Measurements from ENCODE around the gene NVL. TPM values are rescaled to one million over a fixed set of nuclear protein-coding genes. Genes with fewer than 3 reads are reported as not detected.
A peak's percentile ranks its signal among the peaks of the same experiment; 100 is the strongest.
"Not testable (repeated sequence)": the region's sequence is repeated elsewhere in the genome, so short reads cannot be mapped to it uniquely, and the experiment has no call there.

Gene NVL
- total and polyA plus RNA-seq, 4 experiments from 2014 or later = 16.9 to 46.7 (median 29.9) TPM

DNA sequence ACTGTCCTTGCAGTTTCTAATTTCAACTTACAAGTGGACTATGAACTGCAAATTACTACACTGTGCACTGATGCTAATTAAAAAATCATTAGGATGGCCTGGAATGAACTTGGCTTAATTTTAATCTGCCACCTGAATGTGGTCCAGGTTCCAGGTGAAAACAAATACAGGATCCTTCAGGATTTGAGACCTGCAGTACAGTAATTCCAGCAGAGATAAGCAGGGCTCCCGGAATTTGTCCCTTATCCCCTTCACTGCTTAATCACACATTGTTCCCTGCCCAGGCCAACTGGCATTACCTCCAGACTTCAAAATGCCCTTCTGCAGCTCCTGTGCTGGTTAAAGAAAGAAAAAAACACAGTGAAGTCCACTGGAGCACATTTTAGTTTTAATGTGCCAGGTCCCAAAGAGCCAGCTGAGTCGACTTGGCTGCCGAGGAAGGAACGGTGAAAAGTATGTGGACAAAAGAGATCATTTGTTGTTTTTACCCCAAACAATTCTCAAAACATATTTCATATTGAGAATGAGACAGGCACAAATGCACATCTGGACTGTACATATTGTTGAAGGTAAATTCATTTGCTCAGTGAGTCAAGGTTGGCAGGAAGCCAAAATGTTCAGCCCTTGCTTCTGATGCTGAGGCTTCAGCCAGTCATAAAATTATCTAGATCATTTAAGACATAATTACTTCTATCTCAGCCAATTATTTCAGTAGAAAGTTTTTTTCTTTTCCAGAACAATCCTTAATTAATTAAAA lies 118.6 kb downstream of the NVL start:
- no peak for DNase-seq
- ChIA-PET CTCF (ENCODE audit: partially characterized antibody) (interaction anchor here (0.9 kb wide), 1 partner anchor 42 kb away, joined by 3 read pairs; no protein-coding TSS in a partner anchor), POLR2A (ENCODE audit: partially characterized antibody) (no interaction called here)
- no peaks in the 10 kb centered on the region for H3K4me1 ChIP-seq (ENCODE audit: insufficient read depth, low read length)
- Mint-ChIP-seq H3K36me3 (no peaks in the 10 kb centered on the region), H3K4me3 (no peak overlapping the region), H3K27ac (no peak overlapping the region), H3K9me3 (peaks cover 0 to 2% (median 0%) of the 10 kb centered on the region in 8 donors), H3K4me1 (no peaks in the 10 kb centered on the region), H3K27me3 (no peaks in the 10 kb centered on the region)
- H3K36me3 ChIP-seq (ENCODE audit: insufficient read depth, low read length) = no peaks in the 10 kb centered on the region
- H3K27ac ChIP-seq (ENCODE audit: low read depth, low read length) = no peak overlapping the region
- H3K4me3 ChIP-seq (ENCODE audit: low read length in 2 of 2) = no peak overlapping the region
- no peaks in the 10 kb centered on the region for H3K9me3 ChIP-seq (ENCODE audit: control insufficient read depth in 1 of 2, low read length in 2 of 2)
- intact Hi-C loops (cut with micrococcal nuclease) = no loop called here
- no peaks in the 10 kb centered on the region for H3K27me3 ChIP-seq (ENCODE audit: insufficient read depth, low read length)

DNA sequence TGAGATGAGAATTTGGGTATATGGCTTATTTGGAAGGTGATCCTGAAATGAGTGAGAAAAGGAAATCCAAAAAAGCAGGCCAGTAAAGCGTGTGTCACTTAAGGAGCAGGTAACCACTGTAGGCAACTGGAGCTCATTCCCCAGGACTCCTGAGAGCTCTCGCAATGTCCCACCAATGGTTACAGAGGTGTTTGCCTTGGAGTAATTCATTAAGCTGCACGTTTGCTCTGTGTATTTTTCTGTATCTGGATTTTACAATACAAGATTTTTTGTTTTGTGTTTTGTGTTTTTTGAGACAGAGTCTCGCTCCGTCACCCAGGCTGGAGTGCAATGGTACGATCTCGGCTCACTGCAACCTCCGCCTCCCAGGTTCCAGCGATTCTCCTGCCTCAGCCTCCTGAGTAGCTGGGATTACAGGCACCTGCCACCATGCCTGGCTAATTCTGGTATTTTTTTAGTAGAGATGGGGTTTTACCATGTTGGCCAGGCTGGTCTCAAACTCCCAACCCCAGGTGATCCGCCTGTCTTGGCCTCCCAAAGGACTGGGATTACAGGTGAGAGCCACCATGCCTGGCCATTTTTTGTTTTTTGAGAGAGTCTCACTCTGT lies 123.9 kb downstream of the NVL start:
- H3K4me3 ChIP-seq (ENCODE audit: low read length in 2 of 2); H3K4me1 ChIP-seq (ENCODE audit: insufficient read depth, low read length); H3K27me3 Mint-ChIP-seq; DNase-seq; intact Hi-C loops (cut with micrococcal nuclease); H3K36me3 Mint-ChIP-seq; H3K27me3 ChIP-seq (ENCODE audit: insufficient read depth, low read length); H3K9me3 Mint-ChIP-seq; H3K9me3 ChIP-seq (ENCODE audit: control insufficient read depth in 1 of 2, low read length in 2 of 2); H3K27ac ChIP-seq (ENCODE audit: low read depth, low read length); H3K27ac Mint-ChIP-seq; CTCF ChIA-PET (ENCODE audit: partially characterized antibody); H3K36me3 ChIP-seq (ENCODE audit: insufficient read depth, low read length): not testable (repeated sequence)
- Mint-ChIP-seq H3K4me3 (peak overlapping the region in 4 of 8 donors; percentile 41 to 77 (median 58)), H3K4me1 (peaks cover 0 to 14% (median 6%) of the 10 kb centered on the region in 4 donors)
- POLR2A ChIA-PET (ENCODE audit: partially characterized antibody) = interaction anchor here (1.3 kb wide), 1 partner anchor 23 kb away, joined by 4 read pairs; the partner anchor contains the start of gene DEGS1

DNA sequence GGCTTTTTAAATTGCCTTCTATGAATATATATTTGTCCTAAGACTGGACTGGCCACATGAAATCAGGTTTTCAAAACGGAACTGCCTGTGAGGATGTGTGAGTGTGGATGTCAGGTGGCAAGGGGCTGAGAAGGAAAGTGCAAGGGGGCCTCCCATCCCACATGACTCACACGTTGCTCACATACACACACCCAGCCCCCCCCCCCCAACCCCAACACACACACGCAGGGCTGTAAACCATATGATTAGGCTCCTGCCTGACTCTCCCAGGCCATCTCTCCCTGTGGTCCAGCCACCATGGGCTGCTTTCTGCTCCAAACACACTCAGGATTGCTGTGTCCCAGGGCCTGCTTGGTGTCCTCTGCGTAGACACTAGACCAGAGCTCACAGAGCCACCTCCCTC lies 124.5 kb downstream of the NVL start:
- POLR2A ChIA-PET (ENCODE audit: partially characterized antibody) = interaction anchor here (1.3 kb wide), 1 partner anchor 23 kb away, joined by 4 read pairs; the partner anchor contains the start of gene DEGS1
- Histone ChIP-seq H3K4me1 (ENCODE audit: insufficient read depth, low read length) (peaks cover 4% of the 10 kb centered on the region), H3K4me3 (ENCODE audit: low read length in 2 of 2) (no peak overlapping the region), H3K27ac (ENCODE audit: low read depth, low read length) (no peak overlapping the region), H3K36me3 (ENCODE audit: insufficient read depth, low read length) (no peaks in the 10 kb centered on the region), H3K27me3 (ENCODE audit: insufficient read depth, low read length) (no peaks in the 10 kb centered on the region), H3K9me3 (ENCODE audit: control insufficient read depth in 1 of 2, low read length in 2 of 2) (no peaks in the 10 kb centered on the region)
- Mint-ChIP-seq H3K4me3 (peak overlapping the region in 6 of 8 donors; percentile 39 to 77 (median 56)), H3K9me3 (no peaks in the 10 kb centered on the region), H3K27ac (peak overlapping the region in 2 of 7 donors; percentile 58 to 79), H3K36me3 (no peaks in the 10 kb centered on the region), H3K27me3 (no peaks in the 10 kb centered on the region), H3K4me1 (peaks cover 0 to 14% (median 6%) of the 10 kb centered on the region in 4 donors)
- CTCF ChIA-PET (ENCODE audit: partially characterized antibody) = interaction anchor here (0.6 kb wide), 1 partner anchor 265 kb away, joined by 3 read pairs; no protein-coding TSS in a partner anchor
- intact Hi-C loops (cut with micrococcal nuclease) = no loop called here
- peak in 1 of 5 donors; percentile 54 for DNase-seq

DNA sequence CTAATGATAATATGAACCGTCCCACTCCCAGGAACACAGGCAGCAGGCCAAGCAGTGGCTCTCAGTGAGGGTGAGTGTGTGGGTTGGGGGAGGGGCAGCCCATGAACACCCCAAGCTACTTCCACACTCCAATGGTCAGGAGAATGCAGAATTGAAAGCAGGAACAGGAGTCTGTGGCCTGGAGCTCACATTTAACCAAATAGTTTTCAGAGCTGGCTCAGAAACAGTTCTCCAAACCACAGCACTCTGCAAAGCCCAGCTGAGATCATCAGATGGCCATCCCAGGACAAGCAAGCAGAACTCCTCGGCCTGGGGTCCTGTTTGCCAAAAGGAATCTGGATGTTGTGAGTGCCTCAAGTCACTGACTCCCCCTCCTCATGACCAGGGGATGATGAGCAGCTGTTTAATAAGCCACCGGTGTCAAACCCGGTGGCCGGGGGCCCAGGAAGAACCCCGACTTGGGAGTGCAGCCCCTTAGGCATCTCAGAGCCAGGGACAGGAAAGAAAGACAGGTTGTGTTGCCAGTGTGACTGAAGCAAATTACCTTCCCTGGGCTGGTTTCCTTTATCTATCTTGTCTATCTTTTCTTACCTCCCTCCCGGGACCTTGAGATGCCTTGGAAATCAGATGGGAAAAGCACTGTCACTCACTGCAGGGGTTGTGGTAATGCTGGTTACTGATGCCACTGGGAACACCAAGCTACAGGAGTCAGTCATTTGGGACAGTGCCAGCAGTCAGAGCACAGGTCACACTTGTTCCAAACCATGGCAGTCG lies 126.5 kb downstream of the NVL start:
- Histone ChIP-seq H3K27ac (ENCODE audit: low read depth, low read length) (no peak overlapping the region), H3K36me3 (ENCODE audit: insufficient read depth, low read length) (no peaks in the 10 kb centered on the region), H3K9me3 (ENCODE audit: control insufficient read depth in 1 of 2, low read length in 2 of 2) (no peaks in the 10 kb centered on the region), H3K27me3 (ENCODE audit: insufficient read depth, low read length) (no peaks in the 10 kb centered on the region), H3K4me1 (ENCODE audit: insufficient read depth, low read length) (peaks cover 4% of the 10 kb centered on the region), H3K4me3 (ENCODE audit: low read length in 2 of 2) (no peak overlapping the region)
- no peak for DNase-seq
- Mint-ChIP-seq H3K27me3 (no peaks in the 10 kb centered on the region), H3K4me3 (no peak overlapping the region), H3K9me3 (no peaks in the 10 kb centered on the region), H3K4me1 (peaks cover 0 to 14% (median 6%) of the 10 kb centered on the region in 4 donors), H3K27ac (no peak overlapping the region), H3K36me3 (no peaks in the 10 kb centered on the region)
- intact Hi-C loops (cut with micrococcal nuclease) = no loop called here
- ChIA-PET POLR2A (ENCODE audit: partially characterized antibody) (no interaction called here), CTCF (ENCODE audit: partially characterized antibody) (no interaction called here)

DNA sequence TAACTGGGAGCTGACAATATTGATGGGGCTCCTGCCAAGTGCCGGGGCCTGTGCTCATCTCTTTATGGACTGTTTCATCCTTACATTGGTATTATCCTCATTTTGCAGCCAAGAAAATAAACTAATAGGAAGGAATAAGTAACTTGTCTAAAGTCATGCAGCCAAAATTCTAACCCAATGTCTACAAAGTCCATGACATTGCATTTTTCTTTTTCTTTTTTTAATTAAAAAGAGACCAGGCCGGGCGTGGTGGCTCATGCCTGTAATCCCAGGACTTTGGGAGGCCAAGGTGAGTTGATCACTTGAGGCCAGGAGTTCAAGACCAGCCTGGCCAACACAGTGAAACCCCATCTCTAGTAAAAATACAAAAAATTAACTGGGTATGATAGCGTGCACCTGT lies 128.1 kb downstream of the NVL start:
- Mint-ChIP-seq H3K27ac (no peak overlapping the region), H3K4me3 (no peak overlapping the region), H3K9me3 (no peaks in the 10 kb centered on the region), H3K4me1 (peaks cover 4 to 18% (median 6%) of the 10 kb centered on the region in 4 donors), H3K36me3 (no peaks in the 10 kb centered on the region), H3K27me3 (no peaks in the 10 kb centered on the region)
- no peak overlapping the region for H3K4me3 ChIP-seq (ENCODE audit: low read length in 2 of 2)
- no peaks in the 10 kb centered on the region for H3K9me3 ChIP-seq (ENCODE audit: control insufficient read depth in 1 of 2, low read length in 2 of 2)
- no peak for DNase-seq
- peaks cover 4% of the 10 kb centered on the region for H3K4me1 ChIP-seq (ENCODE audit: insufficient read depth, low read length)
- H3K36me3 ChIP-seq (ENCODE audit: insufficient read depth, low read length) = no peaks in the 10 kb centered on the region
- POLR2A ChIA-PET (ENCODE audit: partially characterized antibody) = no interaction called here
- no peaks in the 10 kb centered on the region for H3K27me3 ChIP-seq (ENCODE audit: insufficient read depth, low read length)
- intact Hi-C loops (cut with micrococcal nuclease) = no loop called here
- no peak overlapping the region for H3K27ac ChIP-seq (ENCODE audit: low read depth, low read length)
- CTCF ChIA-PET (ENCODE audit: partially characterized antibody) = no interaction called here

DNA sequence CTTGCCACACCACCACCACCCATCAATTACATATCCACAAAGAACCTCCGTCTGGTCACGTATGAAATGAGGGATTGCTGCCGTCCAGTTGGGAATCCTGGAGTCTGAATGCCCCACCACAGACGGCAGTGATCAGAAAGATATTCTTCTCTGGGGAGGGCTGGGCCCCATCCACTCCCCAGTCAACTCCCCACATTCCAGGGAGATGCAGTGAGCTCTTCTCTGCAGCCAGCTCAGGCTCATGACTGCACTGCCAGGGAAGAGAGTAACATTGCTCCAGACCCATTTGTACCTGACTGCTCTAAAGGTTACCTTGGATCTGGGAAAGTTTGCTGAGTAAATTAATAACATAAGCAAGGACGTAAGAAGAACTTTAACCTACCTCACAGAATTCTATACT lies 128.6 kb downstream of the NVL start:
- Histone ChIP-seq H3K27me3 (ENCODE audit: insufficient read depth, low read length) (no peaks in the 10 kb centered on the region), H3K4me3 (ENCODE audit: low read length in 2 of 2) (no peak overlapping the region), H3K4me1 (ENCODE audit: insufficient read depth, low read length) (peaks cover 4% of the 10 kb centered on the region), H3K36me3 (ENCODE audit: insufficient read depth, low read length) (no peaks in the 10 kb centered on the region), H3K9me3 (ENCODE audit: control insufficient read depth in 1 of 2, low read length in 2 of 2) (no peaks in the 10 kb centered on the region), H3K27ac (ENCODE audit: low read depth, low read length) (no peak overlapping the region)
- H3K27me3 Mint-ChIP-seq = no peaks in the 10 kb centered on the region
- no peak for DNase-seq
- CTCF ChIA-PET (ENCODE audit: partially characterized antibody) = no interaction called here
- POLR2A ChIA-PET (ENCODE audit: partially characterized antibody) = no interaction called here
- no peaks in the 10 kb centered on the region for H3K9me3 Mint-ChIP-seq
- H3K4me3 Mint-ChIP-seq = no peak overlapping the region
- intact Hi-C loops (cut with micrococcal nuclease) = no loop called here
- peaks cover 4 to 19% (median 6%) of the 10 kb centered on the region in 4 donors for H3K4me1 Mint-ChIP-seq
- H3K27ac Mint-ChIP-seq = no peak overlapping the region
- no peaks in the 10 kb centered on the region for H3K36me3 Mint-ChIP-seq

DNA sequence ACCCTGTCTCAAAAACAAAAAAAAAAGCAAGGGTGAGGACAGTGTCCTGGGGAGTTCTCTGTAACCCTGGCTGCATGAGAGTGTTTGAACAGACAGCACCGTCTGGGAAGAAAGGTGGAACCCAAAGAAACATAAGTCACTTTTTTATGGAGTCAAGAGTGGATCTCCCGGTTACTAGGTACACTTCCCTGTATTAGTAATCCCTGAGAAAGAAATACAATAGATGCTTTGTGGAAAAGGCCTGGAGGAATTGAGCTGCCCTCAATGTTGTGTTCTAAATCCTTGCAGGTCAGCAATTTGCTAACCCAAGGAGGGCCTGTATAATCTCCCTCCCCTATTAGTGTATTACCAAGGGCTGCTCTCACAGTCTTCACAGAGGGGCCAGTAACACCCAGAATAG lies 130.3 kb downstream of the NVL start:
- no peaks in the 10 kb centered on the region for H3K36me3 ChIP-seq (ENCODE audit: insufficient read depth, low read length)
- DNase-seq = no peak
- no peaks in the 10 kb centered on the region for H3K9me3 ChIP-seq (ENCODE audit: control insufficient read depth in 1 of 2, low read length in 2 of 2)
- no peaks in the 10 kb centered on the region for H3K27me3 ChIP-seq (ENCODE audit: insufficient read depth, low read length)
- H3K27me3 Mint-ChIP-seq = no peaks in the 10 kb centered on the region
- H3K27ac Mint-ChIP-seq = no peak overlapping the region
- no peak overlapping the region for H3K4me3 ChIP-seq (ENCODE audit: low read length in 2 of 2)
- H3K9me3 Mint-ChIP-seq = no peaks in the 10 kb centered on the region
- POLR2A ChIA-PET (ENCODE audit: partially characterized antibody) = no interaction called here
- no peak overlapping the region for H3K27ac ChIP-seq (ENCODE audit: low read depth, low read length)
- H3K4me3 Mint-ChIP-seq = no peak overlapping the region
- intact Hi-C loops (cut with micrococcal nuclease) = no loop called here
- H3K4me1 Mint-ChIP-seq = peaks cover 2 to 7% (median 5%) of the 10 kb centered on the region in 4 donors
- CTCF ChIA-PET (ENCODE audit: partially characterized antibody) = interaction anchor here (0.7 kb wide), 1 partner anchor 30 kb away, joined by 5 read pairs; no protein-coding TSS in a partner anchor
- peaks cover 2% of the 10 kb centered on the region for H3K4me1 ChIP-seq (ENCODE audit: insufficient read depth, low read length)
- H3K36me3 Mint-ChIP-seq = peaks cover 3 to 5% of the 10 kb centered on the region in 2 donors

All from CD4-positive, alpha-beta memory T cell (primary cell).